ENCODE data around the gene SMIM1.

The SMIM1 gene

DNA sequence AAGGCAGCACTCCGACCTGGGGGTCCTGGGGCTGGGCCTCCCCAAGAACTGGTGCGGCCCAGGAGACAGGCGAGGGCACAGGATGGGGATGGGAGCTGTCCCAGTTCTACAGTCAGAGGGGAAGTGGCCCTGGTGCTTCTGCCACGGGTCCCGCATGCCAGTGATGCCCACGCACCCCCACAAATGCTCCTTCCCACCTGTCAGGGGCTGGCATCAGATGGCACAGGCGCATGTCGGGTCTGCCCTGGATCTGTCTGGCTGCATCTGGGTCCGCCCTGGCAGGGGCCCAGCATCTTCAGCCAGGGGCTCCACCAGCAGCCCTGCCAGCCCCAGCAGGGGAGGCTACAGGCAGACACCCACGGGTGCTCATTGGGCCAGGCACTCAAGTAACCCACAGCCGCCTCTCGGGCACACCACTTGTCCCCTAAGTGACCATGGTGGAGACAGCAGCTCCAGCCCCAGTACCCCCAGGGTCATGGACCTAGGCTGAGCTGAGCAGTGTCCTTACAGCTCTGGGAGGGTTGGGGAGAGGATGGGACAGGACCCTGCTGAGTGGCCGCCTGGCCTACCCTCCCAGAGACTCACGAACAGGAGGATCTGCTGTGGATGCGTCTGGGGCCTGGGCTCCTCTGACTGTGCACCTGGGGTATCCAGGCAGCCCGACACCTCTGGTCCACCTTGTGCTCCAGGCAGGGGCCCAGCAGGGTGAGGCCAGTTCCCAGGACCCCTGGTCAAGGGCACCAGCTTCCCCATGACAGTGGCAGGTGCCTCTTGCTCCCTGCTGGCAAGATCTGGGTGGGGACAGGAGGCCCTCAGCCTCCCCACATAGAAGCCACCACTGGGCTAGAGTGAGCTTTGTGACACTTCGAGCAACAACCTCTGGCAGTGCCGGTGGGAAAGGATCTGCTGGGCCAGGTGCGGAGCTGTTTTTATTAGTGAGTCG is 5.4 kb downstream of the SMIM1 start:
- DNase-seq: no peak

DNA sequence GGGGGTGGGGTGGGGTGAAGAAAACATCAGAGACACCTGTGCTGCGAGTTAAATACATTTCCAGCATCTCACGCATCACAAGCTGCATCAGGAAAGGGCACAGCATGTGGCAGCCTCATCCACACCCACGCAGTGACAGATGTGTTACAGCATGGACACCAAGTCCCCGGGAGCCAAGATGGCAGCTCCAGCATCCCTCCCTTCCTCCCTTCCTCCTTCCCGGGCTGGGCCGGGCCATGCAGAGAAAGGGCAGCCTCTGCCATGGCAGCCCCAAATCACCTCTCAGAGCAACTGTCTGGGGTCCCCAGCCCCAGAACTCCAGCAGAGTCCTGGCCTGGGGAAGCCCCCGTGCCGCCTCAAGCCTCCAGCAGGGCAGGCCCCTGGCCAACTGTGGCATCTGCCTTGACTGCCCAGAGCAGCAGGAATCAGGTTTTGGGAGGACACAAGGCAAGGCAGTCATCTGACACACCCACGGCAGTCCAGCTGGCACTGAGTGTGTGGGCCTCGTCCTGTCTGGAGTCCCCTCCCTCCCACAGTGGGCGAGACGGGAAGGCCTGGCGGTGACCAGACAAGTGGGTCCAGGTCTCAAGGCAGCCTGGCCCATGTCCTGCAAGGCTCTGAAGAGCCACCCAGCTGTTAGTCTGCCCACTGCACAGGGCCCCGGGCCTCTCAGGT is 6.2 kb downstream of the SMIM1 start:
- no peak for DNase-seq

DNA sequence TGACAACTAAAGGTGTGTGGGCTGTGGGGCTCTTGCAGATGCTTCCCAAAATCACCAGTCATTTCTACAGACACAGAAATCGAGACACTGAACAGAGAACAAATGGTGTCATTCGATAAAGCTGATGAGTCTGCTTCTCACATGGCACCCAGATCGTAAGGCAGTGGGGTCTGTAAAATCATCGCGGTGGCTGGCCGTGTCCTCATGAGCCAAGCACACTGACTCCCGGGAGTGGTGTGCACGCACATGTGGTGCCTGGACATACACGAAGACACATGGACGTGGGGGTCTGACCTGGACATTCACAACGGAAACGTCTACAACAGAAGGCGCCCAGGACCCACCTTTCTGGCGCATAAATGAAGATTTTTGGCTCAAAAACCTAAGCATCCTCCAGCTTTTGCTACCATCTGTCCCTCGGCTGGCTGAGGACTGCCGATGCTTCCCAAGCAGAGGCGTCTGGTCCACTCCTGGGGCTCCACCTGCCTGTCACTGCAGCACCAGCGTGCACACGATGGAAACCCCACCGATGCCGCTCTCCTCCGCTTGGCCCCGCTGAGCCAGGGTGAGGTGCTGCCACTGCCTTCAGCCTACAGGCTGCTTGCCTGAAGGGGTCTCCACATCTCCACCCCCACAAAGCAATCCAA is 6.8 kb downstream of the SMIM1 start:
- DNase-seq: no peak

DNA sequence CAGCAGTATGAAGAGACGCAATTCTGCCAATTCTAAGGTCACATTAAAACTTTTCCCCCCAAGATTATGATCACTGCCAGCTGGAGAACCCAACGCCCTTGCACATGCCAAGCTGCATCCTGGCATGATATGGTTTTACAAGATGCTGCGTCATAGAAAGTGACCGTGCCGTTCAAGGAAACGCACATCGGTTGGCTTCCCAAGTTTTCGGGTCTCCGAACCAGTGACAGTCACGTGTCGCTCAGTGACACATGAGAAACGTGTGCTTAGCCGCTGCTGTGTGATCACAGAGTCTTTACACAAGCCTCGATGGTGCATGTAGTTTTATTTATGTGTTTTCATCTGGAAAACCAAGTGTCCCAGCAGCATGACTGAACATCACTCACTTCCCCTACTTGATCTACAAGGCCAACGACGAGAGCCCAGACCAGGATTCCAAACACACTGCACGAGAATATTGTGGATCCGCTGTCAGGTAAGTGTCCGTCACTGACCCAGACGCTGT is 7.4 kb downstream of the SMIM1 start:
- no peak for DNase-seq

- no peak for DNase-seq
Measured at GRCh38 chr1:3780901-3781300, 8.4 kb downstream of the SMIM1 start.

DNA sequence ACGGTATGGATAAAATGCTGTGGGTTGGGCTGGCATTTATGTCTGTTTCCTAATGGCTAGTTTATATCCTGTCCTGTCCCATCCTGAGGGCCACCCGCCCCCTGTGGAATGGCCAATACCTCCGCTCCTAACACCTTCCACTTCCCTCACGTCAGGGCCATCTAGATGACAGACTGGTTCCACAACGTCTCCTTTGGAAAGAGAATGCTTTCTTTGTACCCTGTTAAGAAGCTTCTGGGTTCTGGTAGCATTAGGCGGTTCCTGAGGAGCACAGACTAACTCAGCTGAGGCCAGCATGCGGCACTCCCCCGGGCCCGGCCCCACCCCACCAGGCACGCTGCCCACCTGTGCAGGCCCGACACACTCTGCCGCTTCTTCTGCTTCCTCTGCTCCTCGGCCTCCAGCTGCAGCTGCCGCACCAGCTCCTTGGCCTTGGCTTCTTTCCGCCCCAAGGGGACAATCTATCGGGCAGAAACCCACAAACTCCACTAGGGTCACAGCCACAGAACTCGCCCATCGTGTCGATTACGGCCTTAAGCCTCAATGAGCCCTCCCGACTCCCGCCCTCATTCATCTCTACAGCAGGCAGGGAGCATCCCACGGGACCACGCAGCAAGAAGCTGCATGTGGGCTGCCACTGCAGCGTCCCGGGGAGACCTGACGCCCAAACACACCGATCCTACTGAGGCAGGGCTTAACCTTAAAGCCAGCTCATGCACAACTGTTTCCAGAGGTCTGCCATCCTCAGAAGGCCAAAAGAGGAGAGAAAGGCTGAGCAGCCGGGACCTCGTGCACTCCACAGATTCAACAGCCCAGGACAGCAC is 11.3 kb downstream of the SMIM1 start:
- no peak for DNase-seq

DNA sequence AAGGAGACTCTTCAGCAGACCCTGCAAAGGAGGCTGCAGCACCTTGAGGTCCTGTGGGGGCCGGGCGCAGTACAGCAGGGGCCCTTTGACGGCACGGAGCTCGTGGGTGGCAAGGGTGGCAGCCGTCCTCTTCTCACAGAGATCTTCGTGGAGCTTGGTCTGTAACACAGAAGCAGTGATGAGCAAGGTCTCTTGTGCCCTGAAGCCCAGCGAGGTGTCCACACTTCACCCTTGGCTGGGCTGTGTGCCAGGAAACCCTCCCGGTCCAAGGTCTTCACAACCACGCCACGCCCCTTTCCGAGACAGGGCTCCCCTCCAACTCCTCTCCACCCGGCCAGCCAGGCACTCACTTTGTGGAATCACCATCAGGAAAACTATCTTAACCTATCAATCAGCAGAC is 12.5 kb downstream of the SMIM1 start:
- DNase-seq: no peak

- DNase-seq: peak; percentile 8
Measured at GRCh38 chr1:3785456-3786157, 13.1 kb downstream of the SMIM1 start.

DNA sequence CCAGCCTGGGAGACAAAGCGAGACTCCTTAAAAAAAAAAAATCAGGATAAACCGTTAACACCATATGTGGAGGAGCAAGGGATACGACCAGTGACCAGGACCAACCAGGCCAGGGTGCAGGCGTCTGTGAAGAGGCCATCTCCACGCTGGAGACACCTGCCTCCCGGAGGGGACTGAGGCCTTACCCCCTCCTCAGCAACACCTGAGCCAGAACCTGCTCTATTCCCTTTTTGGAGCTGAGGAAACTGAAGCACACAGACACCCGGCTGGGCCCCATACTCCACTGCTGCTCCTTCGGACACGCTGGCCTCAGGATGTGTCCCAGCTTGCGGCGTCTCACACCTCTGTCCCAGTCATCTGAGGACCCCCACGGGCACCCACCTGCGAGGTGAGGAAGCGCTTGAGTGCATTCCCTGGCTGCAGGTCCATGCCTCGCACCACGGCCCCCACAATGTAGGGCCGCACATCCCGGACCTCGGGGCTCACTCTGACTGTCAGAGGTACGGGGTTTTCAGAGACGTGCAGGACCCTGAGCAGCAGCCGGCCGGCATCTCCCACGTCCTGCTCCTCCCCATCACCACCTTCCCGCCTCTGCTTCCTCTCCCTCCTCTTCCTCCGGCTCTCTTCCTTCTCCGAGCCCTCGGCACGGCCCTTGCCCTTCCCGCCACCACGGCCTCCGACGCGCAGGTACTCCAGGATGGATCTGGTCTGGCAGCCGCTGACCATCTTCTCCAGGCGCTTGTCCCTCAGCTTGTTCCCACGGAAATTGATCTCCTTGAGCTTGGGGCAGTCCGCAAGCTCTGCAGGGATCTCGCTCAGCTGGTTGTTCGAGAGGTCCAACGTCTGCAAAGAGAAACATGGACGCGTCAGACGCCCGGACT is 14.2 kb downstream of the SMIM1 start:
- no peak for DNase-seq

- DNase-seq: no peak
Measured at GRCh38 chr1:3787349-3787715, 14.8 kb downstream of the SMIM1 start.

- no peak for DNase-seq
Measured at GRCh38 chr1:3787745-3788605, 15.4 kb downstream of the SMIM1 start.

GRCh38 chr1:3788756-3789420 is 16.3 kb downstream of the SMIM1 start:
- no peak for DNase-seq

DNA sequence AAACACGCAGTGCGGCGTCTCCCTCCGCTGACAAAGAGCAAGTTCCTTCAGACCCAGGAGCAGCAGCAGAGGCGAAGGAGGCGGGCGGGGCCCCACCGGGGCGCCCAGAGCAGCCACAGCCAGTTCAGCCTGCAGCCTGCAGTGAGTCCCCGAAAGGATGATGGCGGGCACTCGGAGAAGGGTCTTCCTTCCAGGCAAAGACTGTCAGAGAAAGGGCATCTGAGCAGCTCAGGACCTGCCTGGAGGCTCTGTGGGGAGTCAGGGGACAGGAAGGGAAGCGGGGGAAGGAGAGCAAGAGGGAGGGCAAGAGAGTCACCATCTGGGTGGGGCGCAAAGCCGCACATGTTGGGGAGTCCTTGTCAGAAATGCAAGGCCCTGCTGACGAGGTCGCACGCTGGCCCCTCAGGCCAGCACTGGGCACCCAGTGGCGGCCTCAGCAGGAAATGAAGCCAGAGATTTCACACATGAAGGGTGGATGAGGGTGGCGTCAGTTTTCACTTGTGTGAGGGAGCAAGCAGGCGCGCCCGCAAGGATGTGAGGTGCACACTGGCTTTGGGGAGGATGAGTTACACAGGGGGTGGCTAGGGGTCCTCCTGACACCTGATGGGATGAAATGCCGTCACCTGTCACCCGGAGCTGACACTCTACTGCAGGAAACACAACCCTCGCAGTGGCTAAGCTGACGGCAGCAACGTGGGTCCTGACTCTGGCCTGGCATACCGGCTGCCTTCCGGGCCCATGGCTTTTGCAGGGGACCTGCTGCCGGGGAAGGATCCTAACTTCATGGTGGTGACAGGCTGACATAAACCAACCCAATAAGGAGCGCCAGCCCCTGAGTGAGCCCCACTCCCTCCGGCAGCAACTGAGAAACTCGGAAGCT is 17.1 kb downstream of the SMIM1 start:
- DNase-seq: no peak

GRCh38 chr1:3790500-3790923 is 18.0 kb downstream of the SMIM1 start:
- DNase-seq: no peak

DNA sequence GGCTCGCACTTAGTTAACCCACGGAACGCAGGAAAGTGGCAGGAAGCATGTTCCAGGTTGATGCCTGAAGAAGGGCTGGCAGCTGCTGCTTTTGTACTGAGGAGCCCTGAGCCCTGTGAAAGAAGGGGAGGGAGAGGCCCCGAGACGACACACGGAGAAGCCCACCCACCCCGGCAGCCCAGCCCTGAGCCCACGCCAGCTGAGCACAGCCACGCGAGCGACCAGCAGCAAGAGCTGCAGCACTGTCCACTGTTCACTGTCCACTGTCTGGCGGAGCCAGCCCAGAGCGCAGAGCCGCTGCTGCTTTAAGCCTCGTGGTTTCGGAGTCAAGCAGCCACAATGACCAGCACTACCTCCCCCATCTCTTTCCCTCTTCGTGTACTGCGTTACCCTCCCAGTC is 18.4 kb downstream of the SMIM1 start:
- DNase-seq: no peak

GRCh38 chr1:3795453-3796214 is 23.1 kb downstream of the SMIM1 start:
- no peak for DNase-seq

Measured in NCI-H526 treated with DMSO at 0.1 percent for 48 hours (cell line).